Measurements from ENCODE around the gene CHST2.

The CHST2 gene

GRCh38 chr3:143099690-143100089, 19.9 kb upstream of the CHST2 start:
- H3K4me3 ChIP-seq (ENCODE audit: low read depth, low read length), result no peak overlapping the region
- TF ChIP-seq CTCF (conservative IDR thresholded peaks at IDR 0.05; ENCODE audit: low read depth, low read length), result no peak
- DNase-seq (ENCODE audit: low read depth), result no peak

- TF ChIP-seq CTCF (conservative IDR thresholded peaks at IDR 0.05; ENCODE audit: low read depth, low read length), result no peak
- no peak overlapping the region for H3K4me3 ChIP-seq (ENCODE audit: low read depth, low read length)
- DNase-seq (ENCODE audit: low read depth), result no peak
Observed at GRCh38 chr3:143100451-143100850, 19.1 kb upstream of the CHST2 start.

- TF ChIP-seq CTCF (conservative IDR thresholded peaks at IDR 0.05; ENCODE audit: low read depth, low read length), result no peak
Observed at GRCh38 chr3:143101792-143102381, 17.7 kb upstream of the CHST2 start.

GRCh38 chr3:143103652-143104051, 15.9 kb upstream of the CHST2 start:
- no peak for TF ChIP-seq CTCF (conservative IDR thresholded peaks at IDR 0.05; ENCODE audit: low read depth, low read length)
- H3K4me3 ChIP-seq (ENCODE audit: low read depth, low read length), result no peak overlapping the region
- DNase-seq (ENCODE audit: low read depth), result no peak

More at GRCh38 chr3:143101792-143102381, 17.7 kb upstream of the CHST2 start:
- DNase-seq (ENCODE audit: low read depth), result no peak
- H3K4me3 ChIP-seq (ENCODE audit: low read depth, low read length), result no peak overlapping the region

- TF ChIP-seq CTCF (conservative IDR thresholded peaks at IDR 0.05; ENCODE audit: low read depth, low read length), result no peak
- no peak overlapping the region for H3K4me3 ChIP-seq (ENCODE audit: low read depth, low read length)
- DNase-seq (ENCODE audit: low read depth), result no peak
Observed at GRCh38 chr3:143105170-143105569, 14.4 kb upstream of the CHST2 start.

- no peak overlapping the region for H3K4me3 ChIP-seq (ENCODE audit: low read depth, low read length)
- no peak for TF ChIP-seq CTCF (conservative IDR thresholded peaks at IDR 0.05; ENCODE audit: low read depth, low read length)
- DNase-seq (ENCODE audit: low read depth), result no peak
Observed at GRCh38 chr3:143109861-143110260, 9.7 kb upstream of the CHST2 start.

- H3K4me3 ChIP-seq (ENCODE audit: low read depth, low read length), result no peak overlapping the region
- TF ChIP-seq CTCF (conservative IDR thresholded peaks at IDR 0.05; ENCODE audit: low read depth, low read length), result no peak
- DNase-seq (ENCODE audit: low read depth), result no peak
Observed at GRCh38 chr3:143110371-143110770, 9.2 kb upstream of the CHST2 start.

All from choroid plexus epithelial cell (primary cell).